HEK293 (cell line): ENCODE measurements around the gene PHLDB2.

Source experiments
- ZNF311 ChIP-seq: fragments of 450-650 bp; formaldehyde crosslinking; IDR thresholded peaks from 2 replicates; pipeline ENCODE4 v1.5.1; 2017; ENCODE audit warnings: missing biosample characterization, missing genetic modification characterization, borderline replicate concordance
- ZNF549 ChIP-seq: fragments of 450-650 bp; IDR thresholded peaks from 2 replicates; pipeline ENCODE4 v1.5.1; 2018; ENCODE audit warnings: missing biosample characterization, missing genetic modification characterization, mild to moderate bottlenecking, inconsistent platforms, moderate library complexity

DNA sequence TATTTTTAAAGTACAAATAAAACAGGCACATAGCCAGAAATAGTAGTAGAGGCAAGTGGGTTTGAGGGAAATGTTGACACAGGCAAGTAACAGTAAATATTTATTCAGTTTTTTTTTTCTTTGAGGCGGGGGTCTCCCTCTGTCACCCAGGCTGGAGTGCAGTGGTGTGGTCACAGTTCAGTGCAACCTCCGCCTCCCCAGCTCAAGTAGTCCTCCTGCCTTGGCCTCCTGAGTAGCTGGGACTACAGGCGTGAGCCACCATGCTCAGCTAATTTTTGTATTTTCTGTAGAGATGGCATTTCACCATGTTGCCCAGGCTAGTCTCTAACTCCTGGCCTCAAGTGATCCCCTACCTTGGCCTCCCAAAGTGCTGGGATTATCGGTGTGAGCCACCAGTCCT is 43.5 kb downstream of the PHLDB2 start:
- TF ChIP-seq ZNF311 (tag by site-specific recombination) (no peak), ZNF549 (tag by site-specific recombination) (no peak)
